CD4-positive, alpha-beta T cell treated with Interleukin-17A for 4 hours (primary cell): ENCODE measurements around the gene RHO.
"Not testable (repeated sequence)": the region's sequence is repeated elsewhere in the genome, so short reads cannot be mapped to it uniquely, and the experiment has no call there.

Experiments
- DNase-seq: peaks from one replicate; pipeline ENCODE4 v3.0.0-alpha.2; 2020; ENCODE audit warnings: mixed read lengths

RHO gene

DNA sequence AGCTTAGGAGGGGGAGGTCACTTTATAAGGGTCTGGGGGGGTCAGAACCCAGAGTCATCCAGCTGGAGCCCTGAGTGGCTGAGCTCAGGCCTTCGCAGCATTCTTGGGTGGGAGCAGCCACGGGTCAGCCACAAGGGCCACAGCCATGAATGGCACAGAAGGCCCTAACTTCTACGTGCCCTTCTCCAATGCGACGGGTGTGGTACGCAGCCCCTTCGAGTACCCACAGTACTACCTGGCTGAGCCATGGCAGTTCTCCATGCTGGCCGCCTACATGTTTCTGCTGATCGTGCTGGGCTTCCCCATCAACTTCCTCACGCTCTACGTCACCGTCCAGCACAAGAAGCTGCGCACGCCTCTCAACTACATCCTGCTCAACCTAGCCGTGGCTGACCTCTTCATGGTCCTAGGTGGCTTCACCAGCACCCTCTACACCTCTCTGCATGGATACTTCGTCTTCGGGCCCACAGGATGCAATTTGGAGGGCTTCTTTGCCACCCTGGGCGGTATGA is at the start of gene RHO:
RHO (plus strand) TSS at position 51 of the 512 bp plus-strand sequence; CDS start at position 146, 95 bp downstream.
- no peak for DNase-seq

DNA sequence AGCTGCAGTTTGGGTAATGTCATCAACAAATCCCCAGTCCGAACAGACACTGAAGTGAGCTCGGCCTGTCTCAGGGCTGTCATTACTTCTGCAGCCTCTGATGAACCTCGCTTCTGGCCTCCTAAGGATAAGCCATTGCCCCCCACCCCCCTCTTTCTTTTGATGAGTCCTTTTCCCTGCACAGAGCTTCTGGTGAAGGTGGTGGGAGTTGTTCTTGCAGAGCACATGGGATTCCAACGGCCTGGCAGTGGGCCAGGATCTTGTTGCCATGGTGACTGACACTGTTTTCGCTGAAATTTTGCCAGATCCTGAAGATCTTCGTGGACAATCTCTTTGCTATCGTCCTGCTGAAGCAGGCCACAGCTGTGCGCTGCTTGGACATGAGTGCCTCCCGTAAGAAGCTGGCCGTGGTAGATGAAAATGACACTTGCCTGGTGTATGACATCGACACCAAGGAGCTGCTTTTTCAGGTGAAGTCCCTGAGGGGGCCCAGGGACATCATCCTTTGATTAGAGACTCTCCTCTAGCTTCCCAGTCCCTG is 47.1 kb upstream of the RHO start:
- DNase-seq: not testable (repeated sequence)

DNA sequence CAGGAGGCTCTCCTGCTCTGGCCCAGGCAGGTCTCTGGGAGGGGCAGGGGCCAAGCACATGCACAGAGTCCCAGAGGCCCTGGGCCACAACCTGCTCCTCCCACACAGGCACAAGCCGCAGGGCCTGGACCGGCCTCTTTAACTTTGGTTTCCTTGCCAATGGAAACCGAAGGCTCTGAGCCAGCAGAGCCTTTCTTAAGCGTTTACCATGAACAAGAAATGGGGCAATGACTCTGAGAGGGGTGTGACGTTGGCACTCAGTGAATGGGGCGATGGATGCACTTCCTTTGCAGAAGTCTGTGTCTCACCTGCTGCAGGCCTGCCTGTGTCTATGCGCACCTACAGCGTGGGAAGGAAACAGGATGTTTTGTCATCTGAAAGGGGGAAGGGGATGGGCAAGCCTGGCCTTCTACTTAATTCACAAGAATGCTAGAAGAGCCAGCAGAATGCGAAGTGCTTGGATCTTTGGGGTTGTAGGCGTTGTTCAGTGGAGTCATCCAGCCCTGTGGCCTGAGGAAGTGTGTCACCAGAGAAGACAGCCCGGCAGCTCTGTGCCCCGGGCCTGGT is 46.6 kb upstream of the RHO start:
- DNase-seq: peak; percentile 65

DNA sequence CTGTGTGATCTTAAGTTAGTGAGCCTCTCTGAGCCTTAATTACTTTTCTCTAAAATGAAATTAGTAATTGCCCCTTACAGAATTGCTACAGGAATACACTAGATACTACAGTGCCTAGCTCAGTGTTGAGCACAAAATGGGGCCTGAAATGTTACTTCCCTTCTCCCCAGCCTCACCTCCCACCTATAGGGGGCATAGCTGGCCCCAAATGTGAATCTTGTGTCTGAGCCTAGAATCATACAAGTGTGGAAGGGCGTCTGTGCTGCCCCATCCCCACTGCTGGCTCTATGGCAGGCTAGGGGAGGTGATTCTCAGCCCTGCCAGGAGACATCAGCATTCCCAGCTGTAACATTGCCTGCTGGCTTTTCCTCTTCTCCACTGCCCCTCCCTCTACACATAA is 45.7 kb upstream of the RHO start:
- DNase-seq: no peak

DNA sequence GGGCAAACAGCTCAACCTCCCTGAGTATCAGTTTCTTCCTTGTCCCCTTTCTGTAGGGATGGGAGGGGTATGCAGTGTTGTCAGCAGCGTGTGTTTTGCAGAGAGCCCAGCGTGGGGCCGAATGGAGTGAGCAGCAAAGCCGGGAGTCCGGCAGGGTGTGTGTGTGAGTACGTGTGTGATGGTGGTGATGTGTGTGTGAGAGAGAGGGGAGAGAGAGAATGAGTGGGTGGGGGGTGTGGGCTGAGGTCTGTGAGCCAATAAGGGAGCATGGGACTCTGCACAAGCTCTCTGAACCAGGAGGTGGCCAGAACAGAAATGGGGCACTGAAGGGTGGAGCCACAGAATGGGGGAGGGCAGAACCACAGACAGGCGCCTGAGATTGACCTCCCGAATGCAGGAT is 44.6 kb upstream of the RHO start:
- no peak for DNase-seq

DNA sequence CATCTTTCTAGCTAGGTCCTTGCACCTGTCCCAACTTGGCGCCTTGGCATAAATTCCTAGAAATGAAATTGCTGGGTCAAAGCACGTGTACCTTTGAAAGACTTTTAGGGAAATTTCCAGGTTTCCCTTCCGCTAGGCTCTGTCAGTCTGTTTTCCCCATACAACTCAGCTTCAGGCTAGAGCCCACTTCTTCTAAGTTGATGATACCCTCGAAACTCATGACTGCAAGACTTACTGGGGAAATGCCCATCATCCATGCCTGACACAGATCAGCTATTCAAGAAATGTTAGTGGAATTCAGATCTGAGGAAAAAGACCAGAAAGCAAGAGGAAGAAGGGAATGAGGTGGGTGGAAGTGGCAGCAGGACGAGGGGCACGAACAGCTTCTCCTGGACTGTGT is 43.3 kb upstream of the RHO start:
- not testable (repeated sequence) for DNase-seq

DNA sequence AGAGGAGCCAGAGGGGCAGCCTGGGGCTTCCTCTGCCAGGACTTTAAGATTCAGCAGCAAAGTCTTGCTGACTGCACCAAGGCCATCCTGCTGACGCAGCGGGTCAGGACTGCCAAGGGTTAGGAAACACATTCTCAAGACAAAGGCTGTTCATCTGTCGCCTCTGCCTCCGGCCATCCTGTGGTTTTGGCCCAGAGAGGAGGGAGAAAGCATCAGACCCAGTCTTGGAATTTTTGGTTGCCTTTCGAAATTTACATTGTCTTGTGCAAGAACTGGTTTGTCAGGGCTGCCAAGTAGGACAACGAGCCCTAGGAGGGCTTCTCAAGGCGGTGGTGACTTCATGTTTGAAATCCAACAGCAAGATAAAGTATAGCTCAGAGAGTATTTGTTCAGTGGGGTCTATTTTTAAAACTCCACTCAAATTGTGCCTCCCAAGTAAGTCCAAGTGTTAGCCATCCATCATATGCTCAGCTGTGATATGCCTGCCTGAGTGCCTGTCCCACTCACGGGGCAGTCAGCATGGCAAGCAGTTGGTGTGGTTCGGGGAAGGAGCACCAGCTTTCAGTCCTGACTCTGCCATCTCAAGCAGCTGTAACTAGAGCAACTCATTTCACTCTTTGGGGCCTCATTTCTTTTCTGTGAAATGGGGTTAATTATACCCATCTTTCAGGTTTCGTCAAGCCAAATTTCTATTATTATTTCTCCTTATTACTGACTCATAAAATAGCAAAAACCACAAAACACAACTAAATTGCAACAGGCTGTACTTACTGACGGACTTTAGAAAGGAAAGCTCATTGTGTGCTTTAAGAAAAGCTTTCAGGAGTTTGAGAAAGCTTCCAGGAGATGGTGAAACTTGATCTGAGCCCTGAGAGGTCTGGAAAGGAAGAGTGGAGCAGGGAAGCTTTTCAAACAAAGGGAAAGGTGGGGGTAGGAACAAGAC is 42.4 kb upstream of the RHO start:
- no peak for DNase-seq

DNA sequence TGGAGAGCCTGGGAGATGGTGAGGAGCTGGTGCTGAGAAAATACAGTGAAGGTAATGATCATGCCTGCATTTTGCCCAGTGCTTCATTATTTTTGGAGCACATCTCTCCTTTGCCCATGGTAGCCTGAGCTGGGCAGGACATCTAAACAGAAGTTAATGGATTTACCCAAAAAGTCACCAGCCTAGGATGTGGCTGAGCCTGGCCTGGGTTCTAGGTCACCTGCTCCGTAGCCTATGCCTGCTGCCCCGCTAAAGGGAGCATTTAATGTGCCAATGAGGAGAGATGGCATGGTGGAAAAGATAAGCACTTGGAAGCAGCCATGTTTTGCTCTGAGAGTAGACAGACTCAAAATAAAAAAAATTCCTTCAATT is 41.8 kb upstream of the RHO start:
- no peak for DNase-seq

DNA sequence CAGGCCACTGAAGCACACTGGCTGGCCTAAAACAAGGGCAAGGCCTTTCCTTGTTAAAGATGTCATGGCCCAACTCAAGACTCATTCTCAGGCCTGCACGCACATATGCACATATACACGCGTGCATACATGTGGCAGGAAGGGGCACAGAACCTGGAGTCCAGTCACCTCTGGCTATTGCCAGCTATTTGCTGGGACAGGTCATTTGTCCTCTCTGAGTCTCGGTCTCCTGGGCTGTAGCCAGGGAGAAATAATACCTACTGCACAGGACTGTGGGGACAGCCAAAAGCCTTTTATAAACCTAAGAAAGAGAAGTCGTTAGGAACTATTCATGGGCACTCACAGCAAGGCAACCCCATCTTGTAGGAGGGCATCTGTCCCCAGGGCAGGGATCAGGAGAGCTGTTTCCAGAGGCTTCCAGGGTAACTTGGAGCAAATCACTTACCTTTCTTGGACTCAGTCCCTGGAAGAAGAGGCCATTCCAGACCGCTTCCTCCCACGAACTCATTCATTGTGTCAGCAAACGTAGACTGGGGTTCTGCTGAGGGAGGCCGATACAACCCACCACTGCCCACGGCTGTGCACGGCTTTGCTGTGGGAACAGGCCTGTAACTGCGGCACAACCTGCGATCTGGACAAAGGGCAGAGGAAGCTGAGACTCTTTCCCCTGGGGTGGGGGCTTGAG is 41.1 kb upstream of the RHO start:
- DNase-seq: no peak

DNA sequence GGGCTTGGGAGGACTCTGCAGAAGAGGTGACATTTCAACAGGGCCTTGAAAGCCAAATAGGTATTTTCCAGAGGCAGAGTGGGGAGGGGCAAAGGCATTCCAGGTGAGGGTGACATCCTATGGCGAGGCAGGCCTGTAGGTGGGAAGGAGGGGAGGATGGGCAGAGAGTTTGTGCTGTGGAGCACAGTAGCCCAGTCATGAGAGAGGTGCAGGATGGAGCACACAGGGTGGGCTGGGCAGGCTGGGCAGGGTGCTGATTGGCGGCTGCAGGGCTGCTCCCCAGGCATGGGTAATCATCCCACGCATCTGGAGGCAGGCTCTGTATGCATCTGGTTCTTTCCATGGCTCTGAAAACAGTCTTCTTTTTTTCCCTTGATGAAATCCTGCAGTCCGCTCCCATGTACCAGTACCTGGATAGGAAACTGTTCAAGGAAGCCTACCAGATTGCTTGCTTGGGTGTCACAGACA is 40.5 kb upstream of the RHO start:
- DNase-seq: not testable (repeated sequence)

DNA sequence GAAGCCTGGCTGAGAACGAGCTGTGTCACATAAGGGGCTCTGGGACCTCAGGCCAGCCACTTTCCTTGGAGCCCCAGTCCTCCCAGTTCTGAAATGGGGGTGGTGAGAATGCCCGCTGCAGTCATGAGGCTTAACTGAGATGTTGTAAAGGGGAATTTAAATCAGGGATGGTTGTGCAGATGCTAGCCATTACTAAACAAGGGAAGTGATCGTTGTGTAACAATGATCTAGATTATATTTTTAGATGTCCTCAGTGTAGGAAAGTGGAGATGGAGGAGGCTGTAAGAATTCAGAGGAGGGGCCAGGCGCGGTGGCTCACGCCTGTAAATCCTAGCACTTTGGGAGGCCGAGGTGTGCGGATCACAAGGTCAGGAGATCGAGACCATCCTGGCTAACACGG is 39.2 kb upstream of the RHO start:
- not testable (repeated sequence) for DNase-seq

DNA sequence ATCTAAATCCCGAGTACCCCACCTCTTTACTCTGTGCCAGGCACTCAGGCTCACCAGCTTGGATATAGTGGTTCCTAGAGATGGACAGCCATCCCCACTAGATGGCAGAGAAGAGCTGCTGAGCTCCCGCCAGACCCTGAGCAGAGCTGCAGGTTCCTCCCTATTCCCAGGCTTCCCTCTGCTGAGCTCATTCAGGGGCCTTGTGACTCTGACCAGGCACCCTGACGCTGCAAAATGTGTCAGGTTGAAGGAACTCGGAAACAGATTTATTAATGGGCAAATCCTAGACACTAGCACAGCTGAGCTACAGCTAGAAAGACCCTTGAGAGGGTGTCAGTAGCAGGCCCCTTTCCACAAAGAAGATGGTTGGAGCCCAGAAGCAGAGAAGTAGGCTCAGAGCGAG is 38.2 kb upstream of the RHO start:
- peak; percentile 64 for DNase-seq

DNA sequence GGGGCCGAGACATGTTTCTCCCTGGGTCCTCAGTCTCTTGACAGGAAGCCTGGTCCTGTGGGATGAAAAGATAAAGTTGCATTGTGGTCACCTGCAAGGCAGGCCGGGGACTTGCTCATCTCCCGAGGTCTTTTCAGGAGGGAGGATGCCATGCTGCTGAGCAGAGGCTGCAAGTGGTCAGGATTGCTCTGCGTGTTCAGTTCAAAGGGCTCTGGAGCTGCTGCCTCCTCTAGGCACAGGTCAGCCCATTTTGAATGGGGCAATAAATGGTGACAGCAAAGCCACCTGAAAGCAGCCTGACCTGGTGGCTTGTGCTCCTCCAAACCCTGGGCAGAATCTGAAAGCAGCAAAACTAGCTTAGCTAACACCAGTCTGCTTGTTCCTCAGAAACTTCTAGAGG is 37.4 kb upstream of the RHO start:
- not testable (repeated sequence) for DNase-seq

DNA sequence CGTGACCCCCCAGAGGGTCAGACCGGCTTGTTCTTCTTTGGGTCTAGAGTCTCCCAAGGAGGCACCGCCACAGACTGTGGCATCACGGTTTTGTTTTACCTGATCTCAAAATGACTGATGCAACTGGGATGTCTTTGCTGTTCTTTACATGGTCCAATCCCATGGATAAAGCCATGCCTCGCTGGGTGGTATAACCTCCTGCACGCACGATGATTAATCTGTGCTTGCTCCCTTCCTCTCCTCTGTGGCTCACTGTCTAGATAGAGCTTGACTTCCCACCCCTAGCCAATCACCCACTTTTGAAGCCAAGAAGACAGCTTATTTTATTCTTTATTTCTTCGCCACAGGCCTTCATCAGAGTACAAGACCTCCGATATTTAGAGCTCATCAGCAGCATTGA is 36.6 kb upstream of the RHO start:
- DNase-seq: no peak

DNA sequence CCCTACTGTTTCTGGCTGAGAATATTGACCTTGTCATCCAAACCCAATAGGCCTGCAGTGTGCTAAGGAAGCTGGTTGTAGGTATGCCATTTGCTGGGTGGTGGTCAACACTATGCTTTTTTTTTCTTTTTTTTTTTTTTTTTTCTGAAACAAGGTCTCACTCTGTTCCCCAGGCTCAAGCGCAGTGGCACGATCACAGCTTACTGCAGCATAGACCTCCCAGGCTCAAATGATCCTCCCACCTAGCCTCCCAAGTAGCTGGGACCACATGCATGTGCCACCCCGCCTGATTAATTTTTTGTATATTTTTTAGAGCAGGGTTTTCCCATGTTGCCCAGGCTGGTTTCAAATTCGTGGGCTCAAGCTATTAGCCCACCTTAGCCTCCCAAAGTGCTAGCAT is 35.7 kb upstream of the RHO start:
- DNase-seq: no peak

DNA sequence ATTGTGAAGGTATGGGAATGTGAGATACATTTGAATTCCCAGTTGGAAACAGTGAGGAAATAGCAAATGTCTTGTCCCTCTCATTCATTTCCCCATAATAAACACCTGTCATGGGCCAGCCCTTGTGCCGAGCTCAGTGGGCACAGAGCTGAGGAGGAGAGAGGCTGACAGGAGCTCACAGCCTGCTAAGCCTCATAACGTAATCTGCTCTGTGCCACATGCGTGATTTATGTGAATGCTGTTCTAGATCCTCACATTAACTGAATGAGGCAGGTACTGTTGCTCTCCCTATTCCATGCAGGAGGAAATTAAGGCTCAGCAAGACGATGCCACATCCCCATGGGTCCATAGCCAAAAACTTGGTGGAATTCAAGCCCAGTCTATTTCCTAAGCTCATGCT is 35.2 kb upstream of the RHO start:
- no peak for DNase-seq

DNA sequence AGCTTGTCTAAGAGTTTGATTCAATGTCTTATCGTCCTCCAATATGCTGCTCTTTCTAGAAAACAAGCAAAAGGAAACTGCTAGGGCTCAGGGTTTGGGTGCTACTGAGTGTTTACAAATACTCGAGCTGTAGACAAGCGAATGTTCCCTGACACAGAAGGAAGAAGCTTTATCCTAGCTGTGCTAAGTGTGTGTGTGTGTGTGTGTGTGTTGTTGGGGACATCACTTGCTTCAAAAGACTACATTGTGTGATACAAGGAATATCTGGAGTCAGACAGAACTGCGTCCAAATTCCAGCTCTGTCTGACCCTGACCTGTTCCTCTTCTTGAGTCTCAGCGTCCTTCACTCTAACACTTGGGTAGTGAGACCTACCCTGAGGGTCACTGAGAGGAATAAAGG is 33.9 kb upstream of the RHO start:
- DNase-seq: not testable (repeated sequence)

DNA sequence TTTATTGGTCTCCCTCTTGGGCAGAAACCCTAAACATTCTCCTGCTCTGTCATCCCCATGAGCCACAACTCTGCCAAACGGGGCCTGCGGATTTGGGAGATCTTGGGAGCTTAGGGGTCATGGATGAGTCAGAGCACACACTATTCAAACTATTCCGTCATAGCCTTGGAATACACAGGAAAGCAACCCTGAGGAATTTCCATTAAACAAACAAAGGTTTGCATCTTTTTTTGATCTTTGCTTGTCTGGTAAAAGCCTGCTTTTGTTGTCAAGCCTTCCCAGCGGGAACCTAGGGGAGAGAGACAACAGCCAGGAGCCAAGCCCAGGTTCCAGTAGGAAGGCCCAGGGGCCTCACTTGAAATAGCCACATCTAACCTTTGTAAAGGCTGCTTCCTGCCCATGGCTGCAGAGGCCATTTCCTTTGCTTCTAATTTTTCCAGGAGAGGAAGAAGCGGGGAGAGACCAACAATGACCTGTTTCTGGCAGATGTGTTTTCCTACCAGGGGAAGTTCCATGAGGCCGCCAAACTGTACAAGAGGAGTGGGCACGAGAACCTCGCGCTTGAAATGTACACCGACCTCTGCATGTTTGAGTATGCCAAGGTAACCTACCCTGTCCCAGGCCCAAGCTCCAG is 33.3 kb upstream of the RHO start:
- DNase-seq: not testable (repeated sequence)

DNA sequence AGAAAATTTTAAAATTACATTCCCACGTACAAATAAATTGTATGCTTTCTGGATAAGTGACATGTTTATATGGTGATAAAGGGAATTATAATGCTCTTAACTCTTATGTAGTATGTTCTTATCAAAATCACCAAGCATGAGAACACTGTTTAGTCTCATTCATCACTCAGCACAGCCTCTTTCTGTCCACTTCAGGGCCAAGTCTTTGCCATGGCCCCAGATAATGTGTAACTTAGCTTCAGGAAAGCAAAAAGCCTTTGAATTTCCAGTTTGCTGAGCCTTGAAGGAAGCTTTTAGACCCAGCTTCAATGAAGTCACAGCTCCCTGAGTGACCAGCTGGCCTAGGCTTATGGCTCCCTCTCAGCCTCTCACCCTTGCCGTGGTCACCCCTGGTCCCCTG is 30.6 kb upstream of the RHO start:
- not testable (repeated sequence) for DNase-seq

DNA sequence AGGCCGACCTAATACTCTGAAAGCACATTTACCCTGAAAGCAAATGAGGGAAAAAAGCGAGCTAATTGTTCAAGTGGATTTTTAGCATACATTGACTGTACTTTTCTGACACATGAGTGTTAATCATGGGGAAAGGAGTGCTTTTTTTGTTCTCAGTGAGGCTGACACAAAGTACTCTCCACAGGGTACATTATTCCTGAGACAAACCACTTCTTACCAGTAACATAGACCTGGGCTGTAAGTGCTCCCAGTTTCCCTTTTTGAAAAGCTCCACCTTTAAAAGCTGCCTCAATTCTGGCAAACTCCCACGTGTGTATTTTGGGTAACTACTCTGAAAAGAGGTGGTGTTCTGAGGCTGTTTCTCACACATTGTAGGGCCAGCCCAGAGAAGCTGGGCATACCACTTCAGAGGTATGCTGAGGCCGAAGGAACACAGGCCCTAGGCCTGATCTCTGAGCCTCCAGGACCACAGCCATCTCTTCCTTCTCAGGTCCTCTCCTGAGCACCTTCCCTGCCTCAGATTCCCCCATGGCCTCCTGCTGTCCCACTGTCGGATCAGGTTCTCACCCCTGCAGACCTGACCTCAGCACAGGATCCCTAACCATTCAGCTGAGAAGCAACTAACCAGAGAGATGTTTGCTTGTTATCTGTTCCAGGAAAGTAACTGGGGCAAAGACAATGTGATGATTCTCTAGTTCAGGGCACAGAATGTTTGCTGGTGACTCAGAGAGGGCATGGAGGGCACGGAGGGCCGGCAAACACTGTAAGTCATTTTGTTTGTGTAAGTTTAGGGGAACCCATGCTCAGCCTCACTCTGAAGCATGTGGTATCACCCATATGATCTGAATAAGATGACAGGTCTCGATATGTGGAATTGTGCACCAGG is 29.6 kb upstream of the RHO start:
- not testable (repeated sequence) for DNase-seq

DNA sequence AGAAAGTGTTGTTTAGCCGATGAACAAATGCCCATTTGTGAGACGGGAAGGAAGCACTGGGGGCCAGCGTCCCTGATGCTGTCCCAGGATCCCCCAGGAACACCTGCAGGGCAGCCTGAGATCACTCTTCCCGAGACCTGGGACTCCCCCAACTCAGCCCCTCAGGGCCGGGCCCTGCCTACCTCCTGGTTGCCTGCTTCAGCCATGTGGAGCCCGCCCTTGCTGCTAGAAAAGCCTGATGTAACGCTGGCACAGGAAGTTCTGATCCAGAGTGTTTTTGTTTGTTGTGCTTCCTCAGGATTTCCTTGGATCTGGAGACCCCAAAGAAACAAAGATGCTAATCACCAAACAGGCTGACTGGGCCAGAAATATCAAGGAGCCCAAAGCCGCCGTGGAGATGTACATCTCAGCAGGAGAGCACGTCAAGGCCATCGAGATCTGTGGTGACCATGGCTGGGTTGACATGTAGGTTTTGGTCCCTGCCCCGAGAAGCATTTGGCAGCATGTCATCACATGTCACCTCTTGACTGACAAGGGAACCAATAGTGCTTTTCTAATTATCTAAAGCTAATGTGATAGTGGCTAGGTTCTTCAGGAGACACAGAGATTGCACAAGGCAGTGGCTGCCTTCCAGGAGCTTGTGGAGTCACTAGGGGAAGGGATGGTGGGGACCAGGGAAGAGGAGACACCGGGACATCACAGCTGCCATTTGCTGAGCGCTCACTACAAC is 28.7 kb upstream of the RHO start:
- not testable (repeated sequence) for DNase-seq
